GM12878 (cell line): ENCODE measurements around the gene ALDH1L1.

ENCODE experiments used
- EP300 ChIP-seq, 2 experiments: fragments of 150-350 bp in 1 of 2; IDR thresholded peaks; 2 replicates each; pipeline ENCODE4 v1.6.1; 2011 to 2012; ENCODE audit warnings: low read depth in 2 of 2, low read length in 2 of 2, borderline replicate concordance in 1 of 2, improper control_type of control experiment in 1 of 2, inconsistent platforms in 1 of 2; ENCODE audit not compliant: control insufficient read depth in 1 of 2
- EZH2 ChIP-seq: IDR thresholded peaks from 2 replicates; pipeline ENCODE4 v1.6.1; 2012; ENCODE audit warnings: low read depth, mild to moderate bottlenecking, control low read depth, inconsistent platforms, low read length, borderline replicate concordance; ENCODE audit not compliant: control insufficient read depth
- GABPA ChIP-seq: IDR thresholded peaks from 2 replicates; pipeline ENCODE4 v1.6.1; 2014; ENCODE audit warnings: antibody characterized with exemption, low read depth, mild to moderate bottlenecking, inconsistent platforms
- KDM1A ChIP-seq: fragments of 200-600 bp; sonication (generic); IDR thresholded peaks from 2 replicates; pipeline ENCODE4 v1.6.1; 2016; ENCODE audit warnings: borderline replicate concordance
- MAX ChIP-seq: IDR thresholded peaks from 2 replicates; pipeline ENCODE4 v1.6.1; 2012; ENCODE audit warnings: low read depth, low read length, improper control_type of control experiment
- NFIC ChIP-seq: IDR thresholded peaks from 2 replicates; pipeline ENCODE4 v1.6.1; 2012; ENCODE audit warnings: low read depth, mild to moderate bottlenecking, inconsistent platforms, low read length, moderate library complexity
- POLR2A ChIP-seq: IDR thresholded peaks from 2 replicates; pipeline ENCODE4 v1.6.1; 2011; ENCODE audit warnings: low read depth, mild to moderate bottlenecking, low read length
- POLR2AphosphoS5 ChIP-seq: IDR thresholded peaks from 2 replicates; pipeline ENCODE4 v1.6.1; 2011; ENCODE audit warnings: mild to moderate bottlenecking, low read length, inconsistent platforms
- YBX1 ChIP-seq: fragments of 450-650 bp; IDR thresholded peaks from 2 replicates; pipeline ENCODE4 v1.6.1; 2016; ENCODE audit warnings: antibody characterized with exemption
- YY1 ChIP-seq: IDR thresholded peaks from 2 replicates; pipeline ENCODE4 v1.6.1; 2011; ENCODE audit warnings: low read depth, mild to moderate bottlenecking, low read length
- TF ChIP-seq, protein P1 (sequence below): fragments of 450-650 bp; IDR thresholded peaks from 2 replicates; pipeline ENCODE4 v1.6.1; 2018; ENCODE audit warnings: borderline replicate concordance, mild to moderate bottlenecking; ENCODE audit not compliant: partially characterized antibody
- TF ChIP-seq, protein P2 (sequence below): IDR thresholded peaks from 2 replicates; pipeline ENCODE4 v1.6.1; 2011; ENCODE audit warnings: low read depth, mild to moderate bottlenecking, low read length, moderate library complexity, borderline replicate concordance; ENCODE audit errors: extremely low read depth
- TF ChIP-seq, protein P3 (sequence below), 3 experiments: IDR thresholded peaks in 2 of 3; conservative IDR thresholded peaks in 1 of 3; 2 replicates each; pipeline ENCODE4 v1.5.1; 2011; ENCODE audit warnings: low read depth in 3 of 3, low read length in 3 of 3, mild to moderate bottlenecking in 3 of 3, control low read depth in 2 of 3, moderate library complexity in 2 of 3, inconsistent platforms in 1 of 3, mixed read lengths in 1 of 3; ENCODE audit not compliant: control insufficient read depth in 2 of 3, insufficient read depth in 1 of 3; ENCODE audit errors: extremely low read depth in 1 of 3

DNA sequence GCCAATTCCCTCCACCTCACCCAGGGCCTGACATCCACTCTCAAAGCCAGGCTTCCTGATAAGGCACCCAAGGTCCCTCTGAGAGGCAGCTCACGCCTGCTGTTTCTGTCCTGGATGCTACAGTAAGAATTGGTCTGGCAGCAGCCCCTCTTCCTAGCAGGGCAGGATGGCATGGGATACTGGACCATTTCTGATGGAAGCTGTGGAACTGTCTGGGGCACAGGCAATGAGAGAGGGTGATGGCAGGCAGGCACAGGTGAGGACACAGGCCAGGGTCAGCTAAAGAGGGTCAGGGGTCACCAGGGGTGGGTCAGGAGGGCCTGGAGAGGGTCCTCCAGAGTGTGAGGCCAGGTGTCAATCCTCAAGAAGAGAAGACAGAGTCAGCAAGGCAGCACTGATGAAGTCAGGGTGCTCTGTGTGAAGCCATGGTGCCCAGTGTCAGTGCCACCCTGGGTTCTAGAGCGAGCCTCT is 54.6 kb downstream of the ALDH1L1 start:
- TF ChIP-seq EP300 (IDR thresholded peaks at IDR 0.05; ENCODE audit: borderline replicate concordance in 1 of 2, control insufficient read depth in 1 of 2, low read depth in 2 of 2, low read length in 2 of 2) (no peak), YBX1 (no peak), EZH2 (no peak), YY1 (no peak), NFIC (no peak), MAX (no peak), GABPA (no peak), POLR2AphosphoS5 (no peak), KDM1A (no peak), POLR2A (no peak)
- TF ChIP-seq, protein P1, sequence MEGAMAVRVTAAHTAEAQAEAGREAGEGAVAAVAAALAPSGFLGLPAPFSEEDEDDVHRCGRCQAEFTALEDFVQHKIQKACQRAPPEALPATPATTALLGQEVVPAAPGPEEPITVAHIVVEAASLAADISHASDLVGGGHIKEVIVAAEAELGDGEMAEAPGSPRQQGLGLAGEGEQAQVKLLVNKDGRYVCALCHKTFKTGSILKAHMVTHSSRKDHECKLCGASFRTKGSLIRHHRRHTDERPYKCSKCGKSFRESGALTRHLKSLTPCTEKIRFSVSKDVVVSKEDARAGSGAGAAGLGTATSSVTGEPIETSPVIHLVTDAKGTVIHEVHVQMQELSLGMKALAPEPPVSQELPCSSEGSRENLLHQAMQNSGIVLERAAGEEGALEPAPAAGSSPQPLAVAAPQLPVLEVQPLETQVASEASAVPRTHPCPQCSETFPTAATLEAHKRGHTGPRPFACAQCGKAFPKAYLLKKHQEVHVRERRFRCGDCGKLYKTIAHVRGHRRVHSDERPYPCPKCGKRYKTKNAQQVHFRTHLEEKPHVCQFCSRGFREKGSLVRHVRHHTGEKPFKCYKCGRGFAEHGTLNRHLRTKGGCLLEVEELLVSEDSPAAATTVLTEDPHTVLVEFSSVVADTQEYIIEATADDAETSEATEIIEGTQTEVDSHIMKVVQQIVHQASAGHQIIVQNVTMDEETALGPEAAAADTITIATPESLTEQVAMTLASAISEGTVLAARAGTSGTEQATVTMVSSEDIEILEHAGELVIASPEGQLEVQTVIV, result no peak
- TF ChIP-seq, protein P2, sequence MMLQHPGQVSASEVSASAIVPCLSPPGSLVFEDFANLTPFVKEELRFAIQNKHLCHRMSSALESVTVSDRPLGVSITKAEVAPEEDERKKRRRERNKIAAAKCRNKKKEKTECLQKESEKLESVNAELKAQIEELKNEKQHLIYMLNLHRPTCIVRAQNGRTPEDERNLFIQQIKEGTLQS, result no peak
- TF ChIP-seq, protein P3, sequence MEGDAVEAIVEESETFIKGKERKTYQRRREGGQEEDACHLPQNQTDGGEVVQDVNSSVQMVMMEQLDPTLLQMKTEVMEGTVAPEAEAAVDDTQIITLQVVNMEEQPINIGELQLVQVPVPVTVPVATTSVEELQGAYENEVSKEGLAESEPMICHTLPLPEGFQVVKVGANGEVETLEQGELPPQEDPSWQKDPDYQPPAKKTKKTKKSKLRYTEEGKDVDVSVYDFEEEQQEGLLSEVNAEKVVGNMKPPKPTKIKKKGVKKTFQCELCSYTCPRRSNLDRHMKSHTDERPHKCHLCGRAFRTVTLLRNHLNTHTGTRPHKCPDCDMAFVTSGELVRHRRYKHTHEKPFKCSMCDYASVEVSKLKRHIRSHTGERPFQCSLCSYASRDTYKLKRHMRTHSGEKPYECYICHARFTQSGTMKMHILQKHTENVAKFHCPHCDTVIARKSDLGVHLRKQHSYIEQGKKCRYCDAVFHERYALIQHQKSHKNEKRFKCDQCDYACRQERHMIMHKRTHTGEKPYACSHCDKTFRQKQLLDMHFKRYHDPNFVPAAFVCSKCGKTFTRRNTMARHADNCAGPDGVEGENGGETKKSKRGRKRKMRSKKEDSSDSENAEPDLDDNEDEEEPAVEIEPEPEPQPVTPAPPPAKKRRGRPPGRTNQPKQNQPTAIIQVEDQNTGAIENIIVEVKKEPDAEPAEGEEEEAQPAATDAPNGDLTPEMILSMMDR (IDR thresholded peaks at IDR 0.05 in 2 of 3, conservative IDR thresholded peaks at IDR 0.05 in 1 of 3; ENCODE audit: control insufficient read depth in 2 of 3, extremely low read depth in 1 of 3, insufficient read depth in 1 of 3, low read depth in 3 of 3, low read length in 3 of 3), result no peak
